Measurements from ENCODE around the gene ACLY.
"Not testable (repeated sequence)": the region's sequence is repeated elsewhere in the genome, so short reads cannot be mapped to it uniquely, and the experiment has no call there.

The ACLY gene

DNA sequence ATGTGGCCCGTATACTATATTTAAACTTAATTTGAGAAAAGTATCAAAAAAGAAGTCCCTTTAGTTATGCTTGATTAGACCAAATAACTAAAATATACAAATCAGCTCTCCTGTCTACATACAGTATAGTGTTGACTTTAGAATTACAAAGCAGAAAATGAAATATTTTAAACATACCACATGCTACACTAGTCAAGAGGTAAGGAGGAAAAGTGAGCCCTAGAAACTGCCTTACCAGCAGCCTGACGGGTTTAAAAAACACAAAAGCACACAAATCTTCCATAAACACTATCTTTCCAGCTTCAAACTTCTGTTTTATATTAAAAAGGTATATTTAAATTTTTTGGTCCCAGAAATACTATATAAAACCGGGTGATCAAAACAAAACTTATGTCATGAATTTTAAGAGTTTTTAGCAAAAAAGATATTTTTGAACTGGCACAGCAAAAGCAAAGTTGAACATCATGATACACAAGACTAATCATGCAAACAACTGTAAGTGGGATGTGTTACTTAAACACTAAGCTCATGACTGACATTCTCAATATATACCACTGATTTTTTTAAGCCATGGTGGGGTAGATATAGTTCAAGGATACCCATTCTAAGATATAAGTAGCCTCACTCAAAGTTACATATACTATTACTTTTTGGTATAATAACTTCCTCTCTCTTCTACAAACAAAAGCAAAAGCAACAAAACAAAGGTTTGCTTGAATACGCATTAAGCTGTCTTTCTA lies 69.3 kb downstream of the ACLY start:
- TF ChIP-seq, protein P1, sequence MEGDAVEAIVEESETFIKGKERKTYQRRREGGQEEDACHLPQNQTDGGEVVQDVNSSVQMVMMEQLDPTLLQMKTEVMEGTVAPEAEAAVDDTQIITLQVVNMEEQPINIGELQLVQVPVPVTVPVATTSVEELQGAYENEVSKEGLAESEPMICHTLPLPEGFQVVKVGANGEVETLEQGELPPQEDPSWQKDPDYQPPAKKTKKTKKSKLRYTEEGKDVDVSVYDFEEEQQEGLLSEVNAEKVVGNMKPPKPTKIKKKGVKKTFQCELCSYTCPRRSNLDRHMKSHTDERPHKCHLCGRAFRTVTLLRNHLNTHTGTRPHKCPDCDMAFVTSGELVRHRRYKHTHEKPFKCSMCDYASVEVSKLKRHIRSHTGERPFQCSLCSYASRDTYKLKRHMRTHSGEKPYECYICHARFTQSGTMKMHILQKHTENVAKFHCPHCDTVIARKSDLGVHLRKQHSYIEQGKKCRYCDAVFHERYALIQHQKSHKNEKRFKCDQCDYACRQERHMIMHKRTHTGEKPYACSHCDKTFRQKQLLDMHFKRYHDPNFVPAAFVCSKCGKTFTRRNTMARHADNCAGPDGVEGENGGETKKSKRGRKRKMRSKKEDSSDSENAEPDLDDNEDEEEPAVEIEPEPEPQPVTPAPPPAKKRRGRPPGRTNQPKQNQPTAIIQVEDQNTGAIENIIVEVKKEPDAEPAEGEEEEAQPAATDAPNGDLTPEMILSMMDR (IDR thresholded peaks at IDR 0.05; ENCODE audit: extremely low read depth, insufficient read depth, missing control alignments) = no peak
- in situ Hi-C loops (cut with MboI; ENCODE audit: low pct_unique_long_range_greater_than_20kb, low sequenced_read_pairs, unreplicated experiment) = no loop called here
- no peak for DNase-seq (ENCODE audit: low spot score)

DNA sequence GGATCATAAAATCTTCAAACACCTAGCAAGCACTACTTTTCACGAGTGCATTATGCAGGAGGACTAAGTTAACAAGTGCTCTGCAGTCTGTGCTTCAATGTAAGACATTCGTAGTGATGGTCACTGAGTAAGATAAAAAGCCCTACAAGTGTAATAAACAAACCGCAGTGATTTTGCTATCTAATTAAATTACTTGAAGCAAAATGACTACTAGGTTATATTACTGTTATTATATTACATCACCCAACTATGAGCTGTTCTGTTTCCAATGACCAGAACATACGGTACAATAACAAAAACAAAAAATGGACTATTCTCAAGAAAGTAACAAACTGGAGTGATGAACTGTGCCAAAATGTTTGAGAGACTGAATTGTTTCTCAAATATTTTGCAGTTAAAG lies 70.0 kb downstream of the ACLY start:
- TF ChIP-seq, protein P1 (IDR thresholded peaks at IDR 0.05; ENCODE audit: extremely low read depth, insufficient read depth, missing control alignments) = no peak
- DNase-seq (ENCODE audit: low spot score) = no peak
- in situ Hi-C loops (cut with MboI; ENCODE audit: low pct_unique_long_range_greater_than_20kb, low sequenced_read_pairs, unreplicated experiment) = no loop called here

DNA sequence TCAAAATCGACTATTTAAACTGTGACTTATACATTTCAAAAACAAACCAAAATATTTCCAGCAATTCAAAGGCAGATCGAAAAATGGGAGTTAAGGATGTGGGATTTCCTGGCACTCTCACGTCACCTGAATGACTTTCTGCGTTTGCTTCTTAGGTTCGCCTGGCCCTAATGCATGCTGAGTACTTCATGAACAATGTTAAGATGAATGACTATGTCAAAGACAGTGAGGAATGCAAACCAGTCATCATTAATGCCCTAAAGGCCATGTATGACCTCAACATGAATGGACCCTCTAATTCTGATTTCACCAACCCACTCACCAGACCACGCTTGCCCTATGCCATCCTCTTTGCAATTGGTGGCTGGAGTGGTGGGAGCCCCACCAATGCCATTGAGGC lies 73.8 kb downstream of the ACLY start:
- TF ChIP-seq, protein P1 (IDR thresholded peaks at IDR 0.05; ENCODE audit: extremely low read depth, insufficient read depth, missing control alignments) = no peak

DNA sequence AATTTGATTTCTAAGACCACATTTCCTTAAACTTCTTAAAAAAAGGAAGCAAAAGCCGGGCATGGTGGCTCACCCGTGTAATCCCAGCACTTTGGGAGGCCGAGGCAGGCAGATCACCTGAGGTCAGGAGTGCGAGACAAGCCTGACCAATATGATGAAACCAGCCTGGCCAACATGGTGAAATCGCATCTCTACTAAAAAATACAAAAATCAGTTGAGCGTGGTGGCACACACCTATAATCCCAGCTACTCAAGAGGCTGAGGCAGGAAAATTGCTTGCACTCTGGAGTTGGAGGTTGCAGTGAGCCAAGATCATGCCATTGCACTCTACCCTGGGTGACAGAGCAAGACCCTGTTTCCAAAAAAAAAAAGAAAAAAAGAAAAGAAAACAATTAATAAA lies 78.0 kb downstream of the ACLY start:
- DNase-seq (ENCODE audit: low spot score); in situ Hi-C loops (cut with MboI; ENCODE audit: low pct_unique_long_range_greater_than_20kb, low sequenced_read_pairs, unreplicated experiment): not testable (repeated sequence)

More for the DNA sequence above, 73.8 kb downstream of the ACLY start:
- DNase-seq (ENCODE audit: low spot score) = no peak
- in situ Hi-C loops (cut with MboI; ENCODE audit: low pct_unique_long_range_greater_than_20kb, low sequenced_read_pairs, unreplicated experiment) = no loop called here

DNA sequence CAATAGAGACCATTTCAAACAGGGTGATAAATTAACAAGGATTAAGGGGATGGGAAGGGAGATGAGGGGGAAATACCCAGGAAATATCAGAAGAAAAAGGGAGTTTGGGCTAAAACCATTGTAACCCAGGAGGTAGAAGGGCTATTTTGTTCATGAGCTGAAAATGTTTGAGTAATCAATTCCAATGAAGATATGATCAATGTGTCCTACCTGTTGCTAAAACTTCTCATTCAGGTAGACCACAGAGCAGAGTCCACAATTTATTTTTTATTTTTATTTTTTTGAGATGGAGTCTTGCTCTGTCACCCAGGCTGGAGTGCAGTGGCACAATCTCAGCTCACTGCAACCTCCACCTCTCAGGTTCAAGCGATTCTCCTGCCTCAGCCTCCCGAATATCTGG lies 79.3 kb downstream of the ACLY start:
- DNase-seq (ENCODE audit: low spot score); in situ Hi-C loops (cut with MboI; ENCODE audit: low pct_unique_long_range_greater_than_20kb, low sequenced_read_pairs, unreplicated experiment): not testable (repeated sequence)

DNA sequence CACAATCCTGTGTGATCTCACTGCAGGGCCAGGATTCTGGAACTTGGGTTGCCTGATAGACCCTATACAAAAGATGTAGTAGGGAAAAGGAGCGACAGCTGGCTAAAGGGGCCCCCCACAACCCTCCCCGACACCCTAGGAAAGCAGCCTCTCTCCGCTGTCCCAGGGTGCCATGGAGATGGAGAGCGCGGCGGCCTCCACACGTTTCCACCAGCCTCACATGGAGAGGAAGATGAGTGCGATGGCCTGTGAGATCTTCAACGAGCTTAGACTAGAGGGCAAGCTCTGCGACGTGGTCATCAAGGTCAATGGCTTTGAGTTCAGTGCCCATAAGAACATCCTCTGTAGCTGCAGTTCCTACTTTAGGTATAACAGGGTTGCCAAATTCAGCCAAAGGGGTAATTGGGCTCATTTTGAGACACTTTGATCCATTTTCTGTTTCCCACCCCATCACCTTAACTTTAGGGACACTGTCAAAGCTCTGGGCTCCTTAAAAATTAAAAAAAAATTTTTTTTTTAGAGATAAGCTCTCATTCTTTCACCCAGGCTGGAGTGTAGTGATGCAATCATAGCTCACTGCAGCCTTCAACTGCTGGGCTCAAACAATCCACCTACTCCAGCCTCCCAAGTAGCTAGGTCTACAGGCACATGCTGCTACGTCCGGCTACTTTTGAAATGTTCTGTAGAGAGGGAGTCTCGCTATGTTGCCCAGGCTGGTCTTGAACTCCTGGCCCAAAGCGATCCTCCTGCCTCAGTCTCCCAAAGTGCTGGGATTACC lies 80.8 kb downstream of the ACLY start, which contains the start of gene KLHL10:
TSS of gene KLHL10 (plus strand) at position 65 of the 778 bp plus-strand sequence. CDS start at position 173, 108 bp downstream.
- TF ChIP-seq, protein P1 (IDR thresholded peaks at IDR 0.05; ENCODE audit: extremely low read depth, insufficient read depth, missing control alignments) = no peak
- in situ Hi-C loops (cut with MboI; ENCODE audit: low pct_unique_long_range_greater_than_20kb, low sequenced_read_pairs, unreplicated experiment) = no loop called here
- DNase-seq (ENCODE audit: low spot score) = no peak

DNA sequence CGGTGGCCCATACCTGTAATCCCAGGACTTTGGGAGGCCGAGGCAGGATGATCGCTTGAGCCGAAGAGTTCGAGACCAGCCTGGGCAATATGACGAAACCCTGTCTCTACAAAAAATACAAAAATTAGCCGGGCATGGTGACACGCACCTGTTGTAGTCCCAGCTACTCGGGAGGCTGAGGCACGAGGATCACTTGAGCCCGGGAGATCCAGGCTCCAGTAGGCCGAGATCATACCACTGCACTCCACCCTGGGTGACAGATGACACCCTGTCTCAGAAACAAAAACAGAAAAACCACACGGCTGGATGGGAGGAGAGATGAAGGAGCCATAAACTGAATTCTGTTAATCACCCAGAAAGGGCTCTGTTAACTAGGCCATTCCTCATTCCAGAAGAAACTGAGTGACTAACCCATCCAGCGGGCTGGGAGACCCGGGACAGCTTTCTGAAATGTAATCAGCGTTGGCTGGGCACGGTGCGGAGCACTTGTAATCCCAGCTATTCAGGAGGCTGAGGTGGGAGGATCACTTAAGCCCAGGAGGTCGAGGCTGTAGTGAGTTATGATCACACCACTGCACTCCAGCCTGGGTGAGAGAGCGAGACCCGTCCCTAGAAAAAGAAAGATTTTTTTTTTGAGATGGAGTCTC lies 82.1 kb downstream of the ACLY start:
- in situ Hi-C loops (cut with MboI; ENCODE audit: low pct_unique_long_range_greater_than_20kb, low sequenced_read_pairs, unreplicated experiment) = no loop called here
- TF ChIP-seq, protein P1 (IDR thresholded peaks at IDR 0.05; ENCODE audit: extremely low read depth, insufficient read depth, missing control alignments) = no peak
- DNase-seq (ENCODE audit: low spot score) = no peak

All from GM13977 (cell line).